HG03196 (cell line): ENCODE results near the gene DIDO1.
"Not testable (repeated sequence)": the region's sequence is repeated elsewhere in the genome, so short reads cannot be mapped to it uniquely, and the experiment has no call there.

Experiments
- ATAC-seq: cut with Tn5 transposase; IDR thresholded peaks from one replicate; pipeline ENCODE4 v1.9.1; 2021; ENCODE audit not compliant: unreplicated experiment

The DIDO1 gene

GRCh38 chr20:62880935-62881661 is 45.2 kb downstream of the DIDO1 start:
- no peak for ATAC-seq

DNA sequence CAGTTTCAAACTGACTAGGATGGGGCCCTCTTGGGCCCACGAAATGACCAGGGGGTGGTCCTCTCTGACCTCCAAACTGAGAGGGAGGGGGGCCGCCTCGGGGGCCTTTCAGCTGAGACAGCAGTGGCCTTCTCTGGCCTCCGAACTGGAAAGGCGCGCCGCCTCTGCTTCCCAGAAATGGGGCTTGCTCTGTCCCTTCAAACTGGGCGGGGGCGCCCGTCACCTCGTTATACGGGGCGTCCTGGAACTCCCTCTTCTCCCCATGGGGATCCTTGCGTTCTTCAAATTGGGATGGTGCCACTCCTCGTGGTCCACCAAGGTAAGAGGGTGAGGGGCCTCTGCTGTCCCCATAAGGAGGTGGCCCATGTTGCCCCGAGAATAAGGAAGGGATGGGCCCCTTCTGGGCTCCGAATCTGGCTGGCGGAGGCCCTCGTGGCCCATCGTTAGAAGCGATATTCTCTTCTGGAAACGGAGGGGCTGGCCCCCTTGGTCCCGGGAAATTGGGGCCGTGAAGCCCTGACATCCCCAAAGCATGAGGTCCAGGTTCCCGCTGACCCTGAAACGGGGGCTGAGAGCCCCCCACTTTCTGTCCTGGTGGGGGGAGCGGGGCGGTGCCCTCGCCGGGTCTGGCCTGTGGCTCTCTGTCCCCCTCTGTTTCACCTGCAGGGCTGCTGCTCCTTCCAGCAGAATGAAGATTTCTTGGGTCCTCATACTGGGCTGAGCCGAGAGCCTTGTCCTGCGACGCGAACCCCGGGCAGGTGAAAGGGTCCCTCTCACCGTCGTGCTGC is 46.0 kb downstream of the DIDO1 start:
- ATAC-seq = no peak

- no peak for ATAC-seq
Measured at GRCh38 chr20:62879275-62880146, 46.8 kb downstream of the DIDO1 start.

GRCh38 chr20:62878244-62879038 is 47.9 kb downstream of the DIDO1 start:
- ATAC-seq = no peak

DNA sequence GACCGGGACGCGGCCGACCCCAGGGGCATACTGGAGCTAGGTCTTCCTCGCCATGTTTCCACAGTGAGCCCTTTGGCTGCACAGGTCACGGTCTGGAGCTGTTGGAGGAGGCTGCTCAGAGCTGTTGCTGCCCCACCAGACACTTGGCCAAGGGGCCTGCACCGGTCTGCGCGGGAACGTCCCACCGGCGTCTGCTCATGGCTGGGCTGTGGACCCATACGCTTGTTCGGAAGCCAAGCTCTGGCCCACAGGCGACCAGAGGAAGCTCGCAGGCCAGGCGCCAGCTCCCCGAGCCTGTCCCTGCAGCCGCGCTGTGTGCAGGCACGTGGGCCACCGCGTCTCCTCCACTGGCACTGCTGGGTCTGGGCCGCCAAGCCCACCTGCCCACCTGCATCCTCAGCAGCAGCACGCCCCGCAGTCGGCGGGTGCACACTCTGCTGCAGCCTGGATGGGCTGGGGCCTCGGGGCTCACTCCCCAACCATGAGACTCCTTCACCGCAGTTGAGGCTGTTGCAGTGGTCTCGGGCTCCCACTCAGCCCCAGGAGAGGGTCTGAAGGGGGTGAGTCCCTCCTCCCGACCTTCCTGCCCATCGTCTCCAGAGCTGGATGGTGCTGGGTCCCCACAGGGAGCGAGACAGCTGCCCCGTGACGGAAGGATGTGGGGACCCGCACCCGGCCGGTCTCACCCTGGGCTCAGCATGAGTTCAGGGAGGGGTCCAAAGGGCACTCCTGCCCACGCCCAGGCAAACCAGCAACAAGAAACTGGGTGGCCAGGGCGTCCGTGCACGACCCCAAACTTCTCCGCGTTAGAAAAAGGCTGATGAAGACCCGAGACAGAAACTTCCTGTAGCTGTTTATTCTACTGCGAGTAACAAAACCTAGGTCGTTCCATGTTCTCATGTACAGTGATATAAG is 49.1 kb downstream of the DIDO1 start:
- no peak for ATAC-seq

DNA sequence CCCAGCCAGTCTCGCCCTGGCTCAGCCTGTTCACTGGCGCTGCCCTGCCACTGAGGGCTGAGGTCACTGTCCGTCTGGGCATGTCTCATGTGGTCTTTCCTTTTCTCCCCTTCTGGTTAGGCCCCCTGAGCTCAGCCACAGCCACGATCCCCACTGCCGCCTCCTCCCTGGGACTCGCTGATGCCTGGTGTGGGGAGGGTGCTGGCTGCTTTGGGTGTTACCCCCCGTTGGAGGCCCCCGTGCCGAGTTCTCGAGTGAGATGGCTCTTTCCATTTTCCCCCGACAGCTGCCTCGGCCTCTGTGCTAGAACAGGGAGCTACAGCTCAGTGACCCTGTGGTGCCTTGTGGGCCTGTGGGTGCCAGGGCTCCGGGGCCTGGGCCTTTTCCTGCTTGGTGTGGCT is 49.8 kb downstream of the DIDO1 start:
- ATAC-seq = no peak

DNA sequence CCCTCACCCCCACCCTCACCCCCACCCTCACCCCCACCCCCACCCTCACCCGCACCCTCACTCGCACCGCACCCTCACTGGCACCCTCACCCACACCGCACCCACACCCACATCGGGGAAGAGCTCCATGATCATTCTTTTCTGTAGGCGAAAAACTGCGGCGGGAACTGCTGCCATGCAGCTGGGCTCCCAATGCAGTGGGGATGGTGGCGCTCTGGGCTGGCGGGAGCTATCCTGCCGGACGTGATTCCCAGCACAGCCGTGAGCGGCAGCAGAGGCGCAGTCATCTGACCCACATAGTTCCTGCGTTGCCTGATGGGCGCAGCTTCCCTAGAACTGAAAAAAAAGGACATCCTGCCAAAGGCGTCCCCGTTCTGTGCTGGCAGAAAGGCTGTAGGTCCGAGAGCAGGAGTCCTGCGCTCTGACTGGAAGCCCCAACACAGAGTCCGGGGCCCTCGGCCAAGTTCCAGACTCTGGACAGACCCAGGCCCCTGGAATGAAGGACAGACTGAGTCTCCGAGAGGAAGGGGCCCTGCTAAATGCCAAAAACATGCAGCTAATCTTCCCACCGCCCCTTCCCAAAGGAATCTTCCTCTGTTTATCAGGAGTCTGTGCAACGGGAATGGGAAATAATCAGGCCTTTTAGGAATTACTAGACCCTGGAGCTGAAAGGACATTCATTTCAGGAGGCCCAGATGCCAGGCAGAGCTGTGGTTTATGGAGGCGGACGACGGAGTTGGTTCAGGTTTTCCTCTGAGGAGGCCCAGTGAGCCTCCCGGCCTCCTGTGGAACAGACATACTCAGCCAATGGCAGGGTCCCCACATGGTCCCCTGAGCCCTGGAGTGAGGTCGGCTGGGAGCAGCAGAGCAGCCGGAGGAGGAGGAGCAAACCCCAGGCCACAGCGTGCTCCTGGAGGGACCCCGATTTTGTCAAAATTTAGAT is 50.6 kb downstream of the DIDO1 start:
- no peak for ATAC-seq

GRCh38 chr20:62874964-62875344 is 51.4 kb downstream of the DIDO1 start:
- no peak for ATAC-seq

DNA sequence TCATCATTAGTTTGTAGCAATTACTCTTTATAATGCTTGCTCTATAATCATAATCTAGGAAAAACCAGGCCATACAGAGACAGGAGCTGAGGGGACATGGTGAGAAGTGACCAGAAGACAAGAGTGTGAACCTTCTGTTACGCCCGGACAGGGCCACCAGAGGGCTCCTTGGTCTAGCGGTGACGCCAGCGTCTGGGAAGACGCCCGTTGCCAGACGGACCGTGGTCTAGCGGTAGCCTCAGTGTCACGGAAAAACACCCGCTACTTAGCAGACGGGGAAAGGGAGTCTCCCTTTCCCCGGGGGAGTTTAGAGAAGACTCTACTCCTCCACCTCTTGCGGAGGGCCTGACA is 52.6 kb downstream of the DIDO1 start:
- ATAC-seq = not testable (repeated sequence)

GRCh38 chr20:62873280-62873679 is 53.0 kb downstream of the DIDO1 start:
- ATAC-seq = no peak

DNA sequence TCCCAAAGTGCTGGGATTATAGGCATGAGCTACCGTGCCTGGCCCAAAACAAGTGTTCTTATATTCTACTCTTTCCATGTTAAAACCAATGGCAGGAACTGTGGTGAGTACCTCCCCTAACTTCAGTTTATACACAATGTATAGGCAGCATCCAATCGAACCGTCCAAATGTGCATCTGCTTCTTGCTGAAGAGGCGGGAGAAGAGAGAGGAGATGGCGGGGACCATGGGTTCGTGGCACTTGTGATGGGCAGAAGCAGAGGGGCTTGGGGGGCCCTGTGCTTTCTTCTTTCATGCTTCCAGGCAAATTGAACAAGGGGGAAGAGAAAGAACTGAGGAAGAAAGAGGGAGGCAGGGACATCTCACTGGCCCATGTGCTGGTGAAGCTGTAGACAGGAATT is 53.4 kb downstream of the DIDO1 start:
- ATAC-seq = no peak

- no peak for ATAC-seq
Measured at GRCh38 chr20:62872184-62872847, 54.0 kb downstream of the DIDO1 start.

GRCh38 chr20:62864207-62864606 is 62.1 kb downstream of the DIDO1 start:
- ATAC-seq = no peak

GRCh38 chr20:62861726-62862336 is 64.5 kb downstream of the DIDO1 start, which contains the start of gene TCFL5:
Gene TCFL5, minus strand, starts transcription at chr20:62861822. Its CDS starts 152 bp downstream, at chr20:62861670.
- peak; percentile 74 for ATAC-seq

DNA sequence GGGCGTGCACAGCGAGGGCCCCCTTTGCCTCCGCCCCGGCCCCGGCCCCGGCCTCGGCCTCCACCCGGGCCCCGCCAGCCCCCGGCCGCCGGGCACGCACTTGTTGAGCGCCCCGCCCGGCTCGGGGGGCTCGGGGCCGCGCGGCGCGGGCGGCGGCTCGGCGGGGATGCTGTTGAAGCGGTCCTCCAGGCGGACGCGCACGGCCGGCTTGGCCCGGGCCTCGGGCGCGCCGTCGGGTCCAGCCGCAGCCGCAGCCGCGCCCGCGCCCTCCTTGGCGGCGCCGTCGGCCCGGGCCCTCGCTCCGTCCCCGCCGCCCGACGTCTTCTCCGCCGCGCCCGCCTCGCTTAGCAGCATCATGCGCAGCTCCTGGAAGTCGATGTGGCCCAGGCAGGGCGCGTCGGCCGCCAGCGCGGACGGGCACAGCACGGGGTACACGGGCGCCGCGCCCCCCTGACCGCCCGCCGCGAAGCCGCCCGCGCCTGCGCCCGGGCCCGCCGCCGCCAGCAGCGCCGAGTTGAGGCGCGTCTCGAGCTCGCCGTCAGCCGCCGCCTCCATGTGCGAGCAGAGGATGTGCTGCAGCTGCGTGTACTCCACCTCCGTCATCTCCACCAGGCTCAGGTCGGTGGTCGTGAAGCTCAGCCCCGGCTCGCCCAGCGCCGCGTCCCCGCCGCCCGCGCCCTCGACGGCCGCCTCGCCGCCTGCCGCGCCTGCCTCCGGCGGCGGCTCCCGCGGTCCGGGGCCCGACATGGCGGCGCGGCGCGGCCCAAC is 65.2 kb downstream of the DIDO1 start:
- ATAC-seq = peak; percentile 28

- peak; percentile 3 for ATAC-seq
Measured at GRCh38 chr20:62860391-62860923, 65.8 kb downstream of the DIDO1 start.

- ATAC-seq = no peak
Measured at GRCh38 chr20:62859721-62860120, 66.6 kb downstream of the DIDO1 start.
